IMR-90 (cell line): Measurements from ENCODE around the gene MTHFSD. TPM values are rescaled to one million over a fixed set of nuclear protein-coding genes. Genes with fewer than 3 reads are reported as not detected.

ENCODE experiments used
- ATAC-seq: fragments of 200-7000 bp; cut with Tn5 transposase; 2 replicates; pipeline ENCODE4 v1.9.1; 2020; ENCODE audit warnings: low read depth, mild to moderate bottlenecking, moderate library complexity
- BruUV-seq: library from RNA; stranded (reverse); fragments of 400-500 nt; replicated peaks from 2 replicates; lab custom pipeline; 2021; lab: Mats Ljungman, UMichigan
- CTCF ChIA-PET: fragments of 300-600 bp; formaldehyde crosslinking; extraction: SDS; loops from one replicate; lab custom pipeline; 2021; ENCODE audit warnings: antibody characterized with exemption; lab: Yijun Ruan, JAX
- POLR2A ChIA-PET: fragments of 300-600 bp; sonication (Branson Sonifier 250); formaldehyde crosslinking; loops from one replicate; lab custom pipeline; 2022; ENCODE audit warnings: antibody characterized with exemption; ENCODE audit not compliant: unreplicated experiment; lab: Charles Lee
- DNase-seq: peaks from one replicate; pipeline ENCODE4 v3.0.0; 2013
- H2AFZ ChIP-seq: replicated peaks from 2 replicates; pipeline ENCODE3; 2013; ENCODE audit warnings: low read length, mild to moderate bottlenecking; ENCODE audit not compliant: poor library complexity
- H2AK5ac ChIP-seq: 2 replicates; pipeline ENCODE4 v1.6.1; 2013; ENCODE audit warnings: low read depth, low read length, inconsistent platforms
- H2AK9ac ChIP-seq: replicated peaks from 2 replicates; pipeline ENCODE3; 2013; ENCODE audit warnings: mild to moderate bottlenecking, low read depth, low read length, moderate library complexity; ENCODE audit not compliant: poor library complexity
- H2BK120ac ChIP-seq: 2 replicates; pipeline ENCODE4 v1.6.1; 2013; ENCODE audit warnings: low read depth, low read length, inconsistent platforms
- H2BK15ac ChIP-seq: 3 replicates; pipeline ENCODE4 v1.6.1; 2013; ENCODE audit warnings: low read depth, low read length, inconsistent platforms
- H2BK20ac ChIP-seq: 2 replicates; pipeline ENCODE4 v1.6.1; 2013; ENCODE audit warnings: low read depth, mild to moderate bottlenecking, inconsistent platforms, low read length, moderate library complexity
- H2BK5ac ChIP-seq: 2 replicates; pipeline ENCODE4 v1.6.1; 2013; ENCODE audit warnings: mild to moderate bottlenecking, low read depth, low read length, inconsistent platforms; ENCODE audit not compliant: poor library complexity, severe bottlenecking
- H3K14ac ChIP-seq: replicated peaks from 2 replicates; pipeline ENCODE4 v1.6.1; 2013; ENCODE audit warnings: low read depth, low read length, inconsistent platforms
- H3K18ac ChIP-seq: 2 replicates; pipeline ENCODE4 v1.6.1; 2013; ENCODE audit warnings: low read depth, low read length, control low read depth
- H3K23ac ChIP-seq: 2 replicates; pipeline ENCODE4 v1.6.1; 2013; ENCODE audit warnings: low read depth, low read length, inconsistent platforms
- H3K27ac ChIP-seq: 2 replicates; pipeline ENCODE4 v1.5.1; 2013; ENCODE audit warnings: mild to moderate bottlenecking, control low read depth, low read length; ENCODE audit not compliant: insufficient read depth
- H3K27me3 ChIP-seq: 2 replicates; pipeline ENCODE4 v1.6.1; 2013; ENCODE audit warnings: low read length; ENCODE audit not compliant: control insufficient read depth, insufficient read depth
- H3K36me3 ChIP-seq: 2 replicates; pipeline ENCODE4 v1.6.1; 2013; ENCODE audit warnings: low read length, mixed read lengths; ENCODE audit not compliant: control insufficient read depth, insufficient read depth
- H3K4ac ChIP-seq: 2 replicates; pipeline ENCODE4 v1.6.1; 2013; ENCODE audit warnings: low read depth, low read length, inconsistent platforms
- H3K4me1 ChIP-seq: 2 replicates; pipeline ENCODE4 v1.6.1; 2013; ENCODE audit warnings: low read length, mixed read lengths; ENCODE audit not compliant: control insufficient read depth, insufficient read depth
- H3K4me2 ChIP-seq: 2 replicates; pipeline ENCODE4 v1.6.1; 2013; ENCODE audit warnings: low read depth, mild to moderate bottlenecking, control low read depth, low read length, moderate library complexity
- H3K4me3 ChIP-seq: 2 replicates; pipeline ENCODE4 v1.5.1; 2013; ENCODE audit warnings: low read depth, mild to moderate bottlenecking, control low read depth, low read length, moderate library complexity; ENCODE audit not compliant: insufficient read depth
- H3K56ac ChIP-seq: 2 replicates; pipeline ENCODE4 v1.6.1; 2013; ENCODE audit warnings: low read length, inconsistent platforms; ENCODE audit not compliant: insufficient read depth; ENCODE audit errors: extremely low read depth
- H3K79me1 ChIP-seq, 2 experiments: 2 replicates each; pipeline ENCODE4 v1.6.1; 2013; ENCODE audit warnings: low read length in 2 of 2, inconsistent platforms in 1 of 2, low read depth in 1 of 2
- H3K9ac ChIP-seq: 2 replicates; pipeline ENCODE4 v1.6.1; 2013; ENCODE audit warnings: low read depth, low read length, control low read depth
- H3K9me1 ChIP-seq: 2 replicates; pipeline ENCODE4 v1.6.1; 2013; ENCODE audit warnings: low read length, inconsistent platforms; ENCODE audit not compliant: insufficient read depth
- H3K9me3 ChIP-seq: 2 replicates; pipeline ENCODE4 v1.6.1; 2013; ENCODE audit warnings: low read length; ENCODE audit not compliant: control insufficient read depth, insufficient read depth
- H4K20me1 ChIP-seq: 2 replicates; pipeline ENCODE4 v1.6.1; 2013; ENCODE audit warnings: low read length, inconsistent platforms; ENCODE audit not compliant: insufficient read depth
- H4K5ac ChIP-seq: 2 replicates; pipeline ENCODE4 v1.6.1; 2013; ENCODE audit warnings: mild to moderate bottlenecking, low read depth, low read length, control low read depth
- H4K8ac ChIP-seq, 2 experiments: 2 replicates each; pipeline ENCODE4 v1.6.1; 2013; ENCODE audit warnings: low read depth in 2 of 2, low read length in 2 of 2, control low read depth in 1 of 2, inconsistent platforms in 1 of 2
- H4K91ac ChIP-seq: 2 replicates; pipeline ENCODE4 v1.6.1; 2013; ENCODE audit warnings: low read depth, low read length, inconsistent platforms; ENCODE audit not compliant: insufficient read depth
- CEBPB ChIP-seq: IDR thresholded peaks from 2 replicates; pipeline ENCODE4 v1.6.1; 2012; ENCODE audit warnings: low read depth, low read length, improper control_type of control experiment
- MAFK ChIP-seq: IDR thresholded peaks from 2 replicates; pipeline ENCODE4 v1.6.1; 2012; ENCODE audit warnings: low read depth, low read length, improper control_type of control experiment
- MAZ ChIP-seq: IDR thresholded peaks from 2 replicates; pipeline ENCODE4 v1.6.1; 2012; ENCODE audit warnings: low read depth, mild to moderate bottlenecking, low read length, improper control_type of control experiment, moderate library complexity, borderline replicate concordance
- MXI1 ChIP-seq: IDR thresholded peaks from 2 replicates; pipeline ENCODE4 v1.6.1; 2012; ENCODE audit warnings: low read depth, mild to moderate bottlenecking, low read length, moderate library complexity, borderline replicate concordance
- NFE2L2 ChIP-seq: fragments of 150-350 bp; IDR thresholded peaks from 2 replicates; pipeline ENCODE4 v1.6.1; 2016; ENCODE audit warnings: low read depth, mild to moderate bottlenecking, low read length
- POLR2A ChIP-seq: IDR thresholded peaks from 2 replicates; pipeline ENCODE4 v1.6.1; 2012; ENCODE audit warnings: mild to moderate bottlenecking, low read depth, low read length
- RCOR1 ChIP-seq: IDR thresholded peaks from 2 replicates; pipeline ENCODE4 v1.6.1; 2012; ENCODE audit warnings: mild to moderate bottlenecking, low read length, improper control_type of control experiment; ENCODE audit not compliant: insufficient replicate concordance
- SMC3 ChIP-seq: fragments of 150-350 bp; IDR thresholded peaks from 2 replicates; pipeline ENCODE4 v1.6.1; 2016; ENCODE audit warnings: low read depth, mild to moderate bottlenecking, antibody characterized with exemption, low read length, moderate library complexity
- WGBS, 2 experiments: methylation state at CpG; one replicate each; pipeline versions ENCODE4 v1.1.5 to v1.1.7; 2013; ENCODE audit warnings: missing lambda C conversion rate in 2 of 2; ENCODE audit not compliant: insufficient read length in 1 of 2; ENCODE audit errors: extremely low coverage in 2 of 2; 5-methylcytosine and 5-hydroxymethylcytosine counted together
- dilution Hi-C: fragments of 300-500 bp; cut with HindIII; formaldehyde crosslinking; loops from one replicate; pipeline ENCODE4 v1.14.3; 2018; ENCODE audit warnings: low sequenced_read_pairs; ENCODE audit not compliant: unreplicated experiment
- in situ Hi-C: fragments of 300-500 bp; cut with MboI; formaldehyde crosslinking; loops from 3 replicates; pipeline ENCODE4 v1.14.3; 2019; ENCODE audit warnings: low sequenced_read_pairs, inconsistent platforms, mixed read lengths
- intact Hi-C: fragments of 100-400 bp; cut with micrococcal nuclease; formaldehyde crosslinking; loops from 2 replicates; pipeline ENCODE4 v1.10.0; 2022
- polyA plus RNA-seq, 3 experiments: library from polyadenylated mRNA; depleted of rRNA; stranded (reverse); fragments of >200 nt; gene quantifications; 2 replicates each; pipeline ENCODE4 v1.2.3, GENCODE V29; 2012; ENCODE audit warnings: low replicate concordance in 1 of 3
- total RNA-seq: library from RNA; depleted of rRNA; stranded (reverse); fragments of >200 nt; gene quantifications from 2 replicates; pipeline ENCODE4 v1.2.3, GENCODE V29; 2012
- TF ChIP-seq, protein P1 (sequence below): fragments of 150-350 bp; IDR thresholded peaks from 2 replicates; pipeline ENCODE4 v1.6.1; 2017; ENCODE audit warnings: mild to moderate bottlenecking, antibody characterized with exemption, low read length, low read depth
- TF ChIP-seq, protein P2 (sequence below): conservative IDR thresholded peaks from 2 replicates; pipeline ENCODE4 v1.5.1; 2012; ENCODE audit warnings: mild to moderate bottlenecking, low read depth, low read length, improper control_type of control experiment

The MTHFSD gene
- total and polyA plus RNA-seq, 2 of the 4 experiments (the other 2 are of a cell fraction), result 8.2 to 16.8 TPM

DNA sequence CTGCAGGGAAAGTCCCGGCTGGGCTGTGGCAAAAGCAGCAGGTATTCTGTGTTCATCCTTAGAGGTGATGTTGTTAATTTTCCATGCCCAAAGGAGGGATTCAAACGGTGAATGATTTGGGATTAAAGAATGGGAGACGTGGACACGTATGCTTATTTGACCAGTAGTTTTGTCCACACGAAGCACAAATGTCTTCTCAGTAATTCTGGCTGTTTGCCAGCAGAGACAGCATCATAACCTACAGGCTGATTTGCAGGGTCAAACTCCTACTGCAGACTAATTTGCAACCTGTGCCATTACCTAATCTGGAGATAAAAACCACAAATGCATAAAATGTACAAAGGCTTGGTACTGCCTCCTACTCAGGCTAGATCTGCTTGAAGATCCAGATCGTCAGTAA is 14.1 kb downstream of the MTHFSD start:
- no peak overlapping the region for H2AK9ac ChIP-seq
- H2BK120ac ChIP-seq, result no peak overlapping the region

More for the DNA sequence above, 14.1 kb downstream of the MTHFSD start:
- H3K9me3 ChIP-seq, result no peaks in the 10 kb centered on the region
- dilution Hi-C loops (no loop called here), in situ Hi-C loops (no loop called here), intact Hi-C loops (no loop called here)
- H3K9ac ChIP-seq, result no peak overlapping the region
- H3K27ac ChIP-seq, result no peak overlapping the region
- no peak overlapping the region for H2AK5ac ChIP-seq
- ATAC-seq, result no peak
- POLR2A ChIA-PET, result no interaction called here
- H3K56ac ChIP-seq, result no peak overlapping the region
- DNase-seq, result no peak
- CTCF ChIA-PET, result interaction anchor here (0.6 kb wide), 2 partner anchors 20 to 521 kb away, joined by 4 read pairs; no protein-coding TSS in a partner anchor
- H3K9me1 ChIP-seq, result no peaks in the 10 kb centered on the region
- H2BK5ac ChIP-seq, result no peak overlapping the region
- no peak overlapping the region for H4K91ac ChIP-seq
- no peak overlapping the region for H3K23ac ChIP-seq
- H3K79me1 ChIP-seq, result peaks cover 0 to 8% of the 10 kb centered on the region in 2 experiments; a peak in 1 of 4 replicates
- BruUV-seq, result no TSS peak
- 93% methylated on average over 5 of the region's 6 CpGs; no CpG with 5 or more reads in 1 of the 2 experiments for WGBS, 2 experiments
- no peak overlapping the region for H3K4me2 ChIP-seq
- H3K18ac ChIP-seq, result no peak overlapping the region
- H3K27me3 ChIP-seq, result no peaks in the 10 kb centered on the region
- no peak overlapping the region for H2BK15ac ChIP-seq
- no peak overlapping the region for H4K8ac ChIP-seq
- H2BK20ac ChIP-seq, result no peak overlapping the region
- H3K14ac ChIP-seq, result no peak overlapping the region
- TF ChIP-seq CEBPB (no peak), MXI1 (no peak), MAZ (no peak), MAFK (no peak), SMC3 (no peak), NFE2L2 (no peak), RCOR1 (no peak), POLR2A (no peak)
- TF ChIP-seq, protein P1, sequence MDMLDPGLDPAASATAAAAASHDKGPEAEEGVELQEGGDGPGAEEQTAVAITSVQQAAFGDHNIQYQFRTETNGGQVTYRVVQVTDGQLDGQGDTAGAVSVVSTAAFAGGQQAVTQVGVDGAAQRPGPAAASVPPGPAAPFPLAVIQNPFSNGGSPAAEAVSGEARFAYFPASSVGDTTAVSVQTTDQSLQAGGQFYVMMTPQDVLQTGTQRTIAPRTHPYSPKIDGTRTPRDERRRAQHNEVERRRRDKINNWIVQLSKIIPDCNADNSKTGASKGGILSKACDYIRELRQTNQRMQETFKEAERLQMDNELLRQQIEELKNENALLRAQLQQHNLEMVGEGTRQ, result no peak
- TF ChIP-seq, protein P2, sequence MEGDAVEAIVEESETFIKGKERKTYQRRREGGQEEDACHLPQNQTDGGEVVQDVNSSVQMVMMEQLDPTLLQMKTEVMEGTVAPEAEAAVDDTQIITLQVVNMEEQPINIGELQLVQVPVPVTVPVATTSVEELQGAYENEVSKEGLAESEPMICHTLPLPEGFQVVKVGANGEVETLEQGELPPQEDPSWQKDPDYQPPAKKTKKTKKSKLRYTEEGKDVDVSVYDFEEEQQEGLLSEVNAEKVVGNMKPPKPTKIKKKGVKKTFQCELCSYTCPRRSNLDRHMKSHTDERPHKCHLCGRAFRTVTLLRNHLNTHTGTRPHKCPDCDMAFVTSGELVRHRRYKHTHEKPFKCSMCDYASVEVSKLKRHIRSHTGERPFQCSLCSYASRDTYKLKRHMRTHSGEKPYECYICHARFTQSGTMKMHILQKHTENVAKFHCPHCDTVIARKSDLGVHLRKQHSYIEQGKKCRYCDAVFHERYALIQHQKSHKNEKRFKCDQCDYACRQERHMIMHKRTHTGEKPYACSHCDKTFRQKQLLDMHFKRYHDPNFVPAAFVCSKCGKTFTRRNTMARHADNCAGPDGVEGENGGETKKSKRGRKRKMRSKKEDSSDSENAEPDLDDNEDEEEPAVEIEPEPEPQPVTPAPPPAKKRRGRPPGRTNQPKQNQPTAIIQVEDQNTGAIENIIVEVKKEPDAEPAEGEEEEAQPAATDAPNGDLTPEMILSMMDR, result no peak
- H3K4me1 ChIP-seq, result no peaks in the 10 kb centered on the region
- no peak overlapping the region for H2AFZ ChIP-seq
- no peak overlapping the region for H3K4ac ChIP-seq
- H3K36me3 ChIP-seq, result peaks cover 58% of the 10 kb centered on the region
- H3K4me3 ChIP-seq, result no peak overlapping the region
- no peak overlapping the region for H4K5ac ChIP-seq
- no peaks in the 10 kb centered on the region for H4K20me1 ChIP-seq
